Liver (tissue), 3 donors: ENCODE results near the gene EPM2A.

Experiments used
- ATF3 ChIP-seq: IDR thresholded peaks from 2 replicates; pipeline ENCODE4 v1.6.1; 2016; ENCODE audit warnings: antibody characterized with exemption
- CTCF ChIP-seq: fragments of 150-350 bp; IDR thresholded peaks from 2 replicates; pipeline ENCODE4 v1.5.1; 2017; ENCODE audit warnings: improper control_type of control experiment, low read depth, low read length; ENCODE audit not compliant: missing input control
- EGR1 ChIP-seq, 2 donors: IDR thresholded peaks; 2 replicates each; pipeline ENCODE4 v1.6.1; 2016 to 2018; ENCODE audit warnings: antibody characterized with exemption in 2 of 2, low read depth in 2 of 2
- FOXA1 ChIP-seq: IDR thresholded peaks from 2 replicates; pipeline ENCODE4 v1.6.1; 2016; ENCODE audit warnings: antibody characterized with exemption
- GABPA ChIP-seq, 2 donors: IDR thresholded peaks in 1 of 2; conservative IDR thresholded peaks in 1 of 2; 2 replicates each; pipeline ENCODE4 v1.6.1; 2016; ENCODE audit warnings: antibody characterized with exemption in 2 of 2, mild to moderate bottlenecking in 1 of 2, moderate library complexity in 1 of 2
- HNF4G ChIP-seq: IDR thresholded peaks from 2 replicates; pipeline ENCODE4 v1.6.1; 2016; ENCODE audit warnings: antibody characterized with exemption
- JUND ChIP-seq, 2 donors: IDR thresholded peaks; 2 replicates each; pipeline ENCODE4 v1.6.1; 2016; ENCODE audit warnings: antibody characterized with exemption in 2 of 2
- MAX ChIP-seq: IDR thresholded peaks from 2 replicates; pipeline ENCODE4 v1.6.1; 2016; ENCODE audit warnings: antibody characterized with exemption
- RAD21 ChIP-seq, 2 donors: IDR thresholded peaks; 2 replicates each; pipeline ENCODE4 v1.6.1; 2016; ENCODE audit warnings: antibody characterized with exemption in 2 of 2, mild to moderate bottlenecking in 2 of 2
- REST ChIP-seq: IDR thresholded peaks from 2 replicates; pipeline ENCODE4 v1.6.1; 2016; ENCODE audit warnings: antibody characterized with exemption, mild to moderate bottlenecking
- SP1 ChIP-seq: IDR thresholded peaks from 2 replicates; pipeline ENCODE4 v1.6.1; 2018; ENCODE audit warnings: antibody characterized with exemption, mild to moderate bottlenecking
- TAF1 ChIP-seq: conservative IDR thresholded peaks from 2 replicates; pipeline ENCODE4 v1.6.1; 2016; ENCODE audit warnings: antibody characterized with exemption, mild to moderate bottlenecking
- YY1 ChIP-seq: IDR thresholded peaks from 2 replicates; pipeline ENCODE4 v1.6.1; 2016; ENCODE audit warnings: antibody characterized with exemption, mild to moderate bottlenecking
- ZBTB33 ChIP-seq: IDR thresholded peaks from 2 replicates; pipeline ENCODE4 v1.6.1; 2016; ENCODE audit warnings: antibody characterized with exemption
- donor health status: healthy.
- donor health status: healthy.

GRCh38 chr6:145669627-145670034, 65.7 kb downstream of the EPM2A start:
- TF ChIP-seq RAD21 (IDR thresholded peaks at IDR 0.05) (no peak), CTCF (no peak), REST (no peak), YY1 (no peak), MAX (no peak), TAF1 (no peak), SP1 (no peak), JUND (IDR thresholded peaks at IDR 0.05) (no peak), ZBTB33 (no peak), GABPA (IDR thresholded peaks at IDR 0.05 in 1 of 2, conservative IDR thresholded peaks at IDR 0.05 in 1 of 2) (no peak), FOXA1 (no peak), ATF3 (no peak), HNF4G (no peak), EGR1 (IDR thresholded peaks at IDR 0.05; ENCODE audit: low read depth in 2 of 2) (no peak)
